WTC11 (cell line): ENCODE results near the gene IDH3G. TPM values are rescaled to one million over a fixed set of nuclear protein-coding genes. Genes with fewer than 3 reads are reported as not detected.

Source experiments
- ATAC-seq: fragments of 200-7000 bp; cut with Tn5 transposase; 2 replicates; pipeline ENCODE4 v1.10.0; 2021; ENCODE audit warnings: mild to moderate bottlenecking, moderate library complexity
- CTCF ChIA-PET: fragments of 300-600 bp; sonication (Branson Sonifier 250); formaldehyde crosslinking; loops from one replicate; lab custom pipeline; 2021; ENCODE audit warnings: antibody characterized with exemption; lab: Charles Lee
- POLR2A ChIA-PET: fragments of 350-600 bp; sonication (Branson Sonifier 250); formaldehyde crosslinking; loops from one replicate; lab custom pipeline; 2021; ENCODE audit warnings: antibody characterized with exemption; lab: Charles Lee
- DNase-seq: peaks from one replicate; pipeline ENCODE4 v3.0.0; 2021; ENCODE audit warnings: low spot score
- H3K27ac Mint-ChIP-seq: 2 replicates; pipeline ENCODE4 v1.8.0; 2021; ENCODE audit warnings: mixed read lengths
- H3K27me3 Mint-ChIP-seq: 2 replicates; pipeline ENCODE4 v1.8.0; 2021; ENCODE audit warnings: low read depth, mild to moderate bottlenecking, moderate library complexity, mixed read lengths
- H3K36me3 Mint-ChIP-seq: 2 replicates; pipeline ENCODE4 v1.8.0; 2021; ENCODE audit warnings: mixed read lengths
- H3K4me1 Mint-ChIP-seq: 2 replicates; pipeline ENCODE4 v1.8.0; 2022; ENCODE audit warnings: mixed read lengths
- H3K4me3 Mint-ChIP-seq: 2 replicates; pipeline ENCODE4 v1.8.0; 2021; ENCODE audit warnings: mild to moderate bottlenecking, moderate library complexity, mixed read lengths
- H3K9me3 Mint-ChIP-seq: 2 replicates; pipeline ENCODE4 v1.8.0; 2021; ENCODE audit warnings: mixed read lengths
- ATF1 ChIP-seq: sonication (generic); formaldehyde crosslinking; IDR thresholded peaks from 2 replicates; pipeline ENCODE4 v1.8.1; 2023; ENCODE audit warnings: mild to moderate bottlenecking, moderate library complexity, missing genetic modification reagents
- ATF2 ChIP-seq: sonication (generic); formaldehyde crosslinking; IDR thresholded peaks from 2 replicates; pipeline ENCODE4 v1.8.1; 2022; ENCODE audit warnings: low read depth, missing genetic modification reagents, borderline replicate concordance
- CTCF ChIP-seq: fragments of 200-600 bp; IDR thresholded peaks from 2 replicates; pipeline ENCODE4 v1.8.0; 2022; ENCODE audit warnings: antibody characterized with exemption
- E2F1 ChIP-seq: sonication (generic); formaldehyde crosslinking; IDR thresholded peaks from 2 replicates; pipeline ENCODE4 v1.8.0; 2022; ENCODE audit warnings: mild to moderate bottlenecking, missing genetic modification reagents
- ELF4 ChIP-seq: sonication (generic); formaldehyde crosslinking; IDR thresholded peaks from 2 replicates; pipeline ENCODE4 v1.8.1; 2022; ENCODE audit warnings: low read depth, mild to moderate bottlenecking, moderate library complexity, missing genetic modification reagents
- ESRRA ChIP-seq: sonication (generic); formaldehyde crosslinking; IDR thresholded peaks from 2 replicates; pipeline ENCODE4 v1.8.1; 2022; ENCODE audit warnings: mild to moderate bottlenecking, missing genetic modification reagents, borderline replicate concordance
- ETV6 ChIP-seq: sonication (generic); formaldehyde crosslinking; IDR thresholded peaks from 2 replicates; pipeline ENCODE4 v1.8.1; 2022; ENCODE audit warnings: mild to moderate bottlenecking, missing genetic modification reagents
- FOXJ3 ChIP-seq: sonication (generic); formaldehyde crosslinking; IDR thresholded peaks from 2 replicates; pipeline ENCODE4 v1.9.0; 2021; ENCODE audit warnings: missing genetic modification reagents, mild to moderate bottlenecking, borderline replicate concordance
- FOXP1 ChIP-seq: sonication (generic); formaldehyde crosslinking; IDR thresholded peaks from 2 replicates; pipeline ENCODE4 v1.8.0; 2022; ENCODE audit warnings: missing genetic modification reagents, mild to moderate bottlenecking, moderate library complexity, borderline replicate concordance
- JAZF1 ChIP-seq: fragments of 250-450 bp; sonication (Bioruptor Pico); IDR thresholded peaks from 2 replicates; pipeline ENCODE4 v1.9.0; 2021; ENCODE audit warnings: moderate library complexity, mild to moderate bottlenecking, inconsistent platforms
- MLX ChIP-seq: sonication (generic); formaldehyde crosslinking; IDR thresholded peaks from 2 replicates; pipeline ENCODE4 v1.8.1; 2023; ENCODE audit warnings: mild to moderate bottlenecking, missing genetic modification reagents, moderate library complexity
- MXD4 ChIP-seq: fragments of 250-450 bp; sonication (Bioruptor Pico); IDR thresholded peaks from 2 replicates; pipeline ENCODE4 v1.8.0; 2021; ENCODE audit warnings: mild to moderate bottlenecking, moderate library complexity, borderline replicate concordance
- NFATC4 ChIP-seq: fragments of 250-450 bp; sonication (Bioruptor Pico); IDR thresholded peaks from 2 replicates; pipeline ENCODE4 v1.9.0; 2021; ENCODE audit warnings: mild to moderate bottlenecking
- PRDM15 ChIP-seq: sonication (generic); formaldehyde crosslinking; IDR thresholded peaks from 2 replicates; pipeline ENCODE4 v1.8.0; 2022; ENCODE audit warnings: missing genetic modification reagents
- PRRX2 ChIP-seq: fragments of 250-450 bp; sonication (Bioruptor Pico); IDR thresholded peaks from 2 replicates; pipeline ENCODE4 v1.8.0; 2021; ENCODE audit warnings: mild to moderate bottlenecking
- RELA ChIP-seq: sonication (generic); formaldehyde crosslinking; IDR thresholded peaks from 2 replicates; pipeline ENCODE4 v1.8.1; 2022; ENCODE audit warnings: missing genetic modification reagents, mild to moderate bottlenecking, borderline replicate concordance
- RORB ChIP-seq: fragments of 250-450 bp; sonication (Bioruptor Pico); IDR thresholded peaks from 2 replicates; pipeline ENCODE4 v1.9.0; 2021; ENCODE audit warnings: mild to moderate bottlenecking
- TCF7 ChIP-seq: sonication (generic); formaldehyde crosslinking; IDR thresholded peaks from 2 replicates; pipeline ENCODE4 v1.8.0; 2022; ENCODE audit warnings: mild to moderate bottlenecking, low read depth, missing genetic modification reagents, moderate library complexity
- TEAD4 ChIP-seq: sonication (generic); formaldehyde crosslinking; IDR thresholded peaks from 2 replicates; pipeline ENCODE4 v1.8.0; 2022; ENCODE audit warnings: mild to moderate bottlenecking, missing genetic modification reagents
- TP53 ChIP-seq: sonication (generic); formaldehyde crosslinking; IDR thresholded peaks from 2 replicates; pipeline ENCODE4 v1.8.1; 2023; ENCODE audit warnings: mild to moderate bottlenecking, missing genetic modification reagents
- USF2 ChIP-seq: sonication (generic); formaldehyde crosslinking; IDR thresholded peaks from 2 replicates; pipeline ENCODE4 v1.8.1; 2023; ENCODE audit warnings: mild to moderate bottlenecking, missing genetic modification reagents, moderate library complexity
- ZBTB21 ChIP-seq: sonication (generic); formaldehyde crosslinking; IDR thresholded peaks from 2 replicates; pipeline ENCODE4 v1.8.1; 2023; ENCODE audit warnings: mild to moderate bottlenecking, missing genetic modification reagents, borderline replicate concordance
- ZMAT4 ChIP-seq: fragments of 250-450 bp; sonication (Bioruptor Pico); IDR thresholded peaks from 2 replicates; pipeline ENCODE4 v1.9.0; 2021; ENCODE audit warnings: mild to moderate bottlenecking
- ZNF396 ChIP-seq: fragments of 250-450 bp; sonication (Bioruptor Pico); IDR thresholded peaks from 2 replicates; pipeline ENCODE4 v1.8.0; 2021; ENCODE audit warnings: mild to moderate bottlenecking, moderate library complexity, borderline replicate concordance
- ZNF425 ChIP-seq: fragments of 250-450 bp; sonication (Bioruptor Pico); conservative IDR thresholded peaks from 2 replicates; pipeline ENCODE4 v1.9.0; 2021; ENCODE audit warnings: mild to moderate bottlenecking
- total RNA-seq: library from RNA; stranded (reverse); gene quantifications from 3 replicates; pipeline ENCODE4 v1.2.3, GENCODE V29; 2021

The IDH3G gene
- total RNA-seq, 1 experiment from 2014 or later = 52.4 TPM

- no peak for TF ChIP-seq RELA (CRISPR knock-in tag)
- no peak for TF ChIP-seq TEAD4 (CRISPR knock-in tag)
- TF ChIP-seq JAZF1 (CRISPR knock-in tag) = no peak
- no peak for TF ChIP-seq PRRX2 (CRISPR knock-in tag)
- no peak for TF ChIP-seq NFATC4
- no peak for TF ChIP-seq ZMAT4 (CRISPR knock-in tag)
- TF ChIP-seq FOXJ3 (CRISPR knock-in tag) = no peak
- TF ChIP-seq ESRRA = no peak
- TF ChIP-seq ATF1 = no peak
- no peak for TF ChIP-seq E2F1 (CRISPR knock-in tag)
- TF ChIP-seq CTCF = no peak
- no peak for TF ChIP-seq FOXP1
- no peak for TF ChIP-seq MXD4
- TF ChIP-seq ZBTB21 (CRISPR knock-in tag) = no peak
- no peak for TF ChIP-seq MLX (CRISPR knock-in tag)
- no peak for TF ChIP-seq TCF7 (CRISPR knock-in tag)
- no peak for TF ChIP-seq RORB (CRISPR knock-in tag)
Measured at GRCh38 chrX:153821066-153821465, 26.9 kb upstream of the IDH3G start (continued).

- POLR2A ChIA-PET = no interaction called here
- peaks cover 61% of the 10 kb centered on the region for H3K4me1 Mint-ChIP-seq
- H3K4me3 Mint-ChIP-seq = no peak overlapping the region
- no peaks in the 10 kb centered on the region for H3K9me3 Mint-ChIP-seq
- peak overlapping the region; percentile 82 for H3K27ac Mint-ChIP-seq
- 0 out of 2 replicates have a peak, but pooled peaks cover 2% of the 10 kb centered on the region for H3K36me3 Mint-ChIP-seq
- CTCF ChIA-PET = no interaction called here
- no peaks in the 10 kb centered on the region for H3K27me3 Mint-ChIP-seq
- ATAC-seq = no peak
- no peak for DNase-seq
- TF ChIP-seq ZNF425 (no peak), TP53 (CRISPR knock-in tag) (no peak), PRDM15 (CRISPR knock-in tag) (no peak), USF2 (CRISPR knock-in tag) (no peak), ATF2 (CRISPR knock-in tag) (no peak), MLX (CRISPR knock-in tag) (no peak), MXD4 (no peak), ETV6 (CRISPR knock-in tag) (no peak), ZNF396 (CRISPR knock-in tag) (no peak), TEAD4 (CRISPR knock-in tag) (no peak), ELF4 (CRISPR knock-in tag) (no peak)
Measured at GRCh38 chrX:153820601-153821000, 26.4 kb upstream of the IDH3G start.
